NB4 (cell line): Measurements from ENCODE around the gene KLF16.

Experiments
- CTCF ChIP-seq: IDR thresholded peaks from one replicate; pipeline ENCODE4 v1.5.1; 2012; ENCODE audit warnings: low read depth, low read length
- MYC ChIP-seq: IDR thresholded peaks from 2 replicates; pipeline ENCODE4 v1.6.1; 2011; ENCODE audit warnings: low read depth, low read length
- POLR2A ChIP-seq: IDR thresholded peaks from 2 replicates; pipeline ENCODE4 v1.6.1; 2011; ENCODE audit warnings: mild to moderate bottlenecking; ENCODE audit not compliant: insufficient read length; ENCODE audit errors: extremely low read depth

- no peak for TF ChIP-seq CTCF
- TF ChIP-seq POLR2A = no peak
- no peak for TF ChIP-seq MYC
Measured at GRCh38 chr19:1846517-1847204, 16.7 kb downstream of the KLF16 start.
